Loucy (cell line): ENCODE measurements around the gene CGB1.
"Not testable (repeated sequence)": the region's sequence is repeated elsewhere in the genome, so short reads cannot be mapped to it uniquely, and the experiment has no call there.

Experiments used
- EZH2phosphoT487 ChIP-seq: fragments of 200-600 bp; IDR thresholded peaks from 2 replicates; pipeline ENCODE4 v1.6.1; 2018; ENCODE audit warnings: antibody characterized with exemption, mild to moderate bottlenecking, moderate library complexity, borderline replicate concordance
- TF ChIP-seq, protein P1 (sequence below): fragments of 200-600 bp; sonication (generic); conservative IDR thresholded peaks from 2 replicates; pipeline ENCODE4 v1.5.1; 2014; ENCODE audit warnings: mild to moderate bottlenecking, antibody characterized with exemption, low read length

GRCh38 chr19:49025599-49025998 lies 11.1 kb downstream of the CGB1 start:
- TF ChIP-seq, protein P1, sequence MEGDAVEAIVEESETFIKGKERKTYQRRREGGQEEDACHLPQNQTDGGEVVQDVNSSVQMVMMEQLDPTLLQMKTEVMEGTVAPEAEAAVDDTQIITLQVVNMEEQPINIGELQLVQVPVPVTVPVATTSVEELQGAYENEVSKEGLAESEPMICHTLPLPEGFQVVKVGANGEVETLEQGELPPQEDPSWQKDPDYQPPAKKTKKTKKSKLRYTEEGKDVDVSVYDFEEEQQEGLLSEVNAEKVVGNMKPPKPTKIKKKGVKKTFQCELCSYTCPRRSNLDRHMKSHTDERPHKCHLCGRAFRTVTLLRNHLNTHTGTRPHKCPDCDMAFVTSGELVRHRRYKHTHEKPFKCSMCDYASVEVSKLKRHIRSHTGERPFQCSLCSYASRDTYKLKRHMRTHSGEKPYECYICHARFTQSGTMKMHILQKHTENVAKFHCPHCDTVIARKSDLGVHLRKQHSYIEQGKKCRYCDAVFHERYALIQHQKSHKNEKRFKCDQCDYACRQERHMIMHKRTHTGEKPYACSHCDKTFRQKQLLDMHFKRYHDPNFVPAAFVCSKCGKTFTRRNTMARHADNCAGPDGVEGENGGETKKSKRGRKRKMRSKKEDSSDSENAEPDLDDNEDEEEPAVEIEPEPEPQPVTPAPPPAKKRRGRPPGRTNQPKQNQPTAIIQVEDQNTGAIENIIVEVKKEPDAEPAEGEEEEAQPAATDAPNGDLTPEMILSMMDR: not testable (repeated sequence)
- not testable (repeated sequence) for TF ChIP-seq EZH2phosphoT487
